ENCODE results near the gene KCTD16.

DNA sequence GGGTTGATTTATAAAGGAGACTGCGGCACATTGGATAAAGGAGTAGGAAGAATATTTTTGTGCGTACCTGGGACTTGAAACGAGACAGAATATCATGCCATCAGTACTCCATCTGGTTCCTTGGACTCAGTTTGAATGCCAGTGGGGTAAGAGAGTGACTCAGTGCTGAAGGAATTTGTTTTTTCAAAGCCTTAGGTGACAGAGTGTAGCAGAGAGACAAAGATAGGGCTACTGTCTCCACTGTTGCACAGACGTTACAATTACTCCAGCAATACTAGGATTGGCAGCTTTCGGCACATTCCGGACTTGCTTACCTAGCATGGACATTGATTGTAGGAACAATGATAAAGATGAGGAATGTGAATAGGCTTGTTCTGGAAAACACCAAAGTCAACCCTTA, 250.7 kb downstream of the KCTD16 start:
- TF ChIP-seq, protein P1, sequence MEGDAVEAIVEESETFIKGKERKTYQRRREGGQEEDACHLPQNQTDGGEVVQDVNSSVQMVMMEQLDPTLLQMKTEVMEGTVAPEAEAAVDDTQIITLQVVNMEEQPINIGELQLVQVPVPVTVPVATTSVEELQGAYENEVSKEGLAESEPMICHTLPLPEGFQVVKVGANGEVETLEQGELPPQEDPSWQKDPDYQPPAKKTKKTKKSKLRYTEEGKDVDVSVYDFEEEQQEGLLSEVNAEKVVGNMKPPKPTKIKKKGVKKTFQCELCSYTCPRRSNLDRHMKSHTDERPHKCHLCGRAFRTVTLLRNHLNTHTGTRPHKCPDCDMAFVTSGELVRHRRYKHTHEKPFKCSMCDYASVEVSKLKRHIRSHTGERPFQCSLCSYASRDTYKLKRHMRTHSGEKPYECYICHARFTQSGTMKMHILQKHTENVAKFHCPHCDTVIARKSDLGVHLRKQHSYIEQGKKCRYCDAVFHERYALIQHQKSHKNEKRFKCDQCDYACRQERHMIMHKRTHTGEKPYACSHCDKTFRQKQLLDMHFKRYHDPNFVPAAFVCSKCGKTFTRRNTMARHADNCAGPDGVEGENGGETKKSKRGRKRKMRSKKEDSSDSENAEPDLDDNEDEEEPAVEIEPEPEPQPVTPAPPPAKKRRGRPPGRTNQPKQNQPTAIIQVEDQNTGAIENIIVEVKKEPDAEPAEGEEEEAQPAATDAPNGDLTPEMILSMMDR (IDR thresholded peaks at IDR 0.05), result no peak
- TF ChIP-seq, protein P2, sequence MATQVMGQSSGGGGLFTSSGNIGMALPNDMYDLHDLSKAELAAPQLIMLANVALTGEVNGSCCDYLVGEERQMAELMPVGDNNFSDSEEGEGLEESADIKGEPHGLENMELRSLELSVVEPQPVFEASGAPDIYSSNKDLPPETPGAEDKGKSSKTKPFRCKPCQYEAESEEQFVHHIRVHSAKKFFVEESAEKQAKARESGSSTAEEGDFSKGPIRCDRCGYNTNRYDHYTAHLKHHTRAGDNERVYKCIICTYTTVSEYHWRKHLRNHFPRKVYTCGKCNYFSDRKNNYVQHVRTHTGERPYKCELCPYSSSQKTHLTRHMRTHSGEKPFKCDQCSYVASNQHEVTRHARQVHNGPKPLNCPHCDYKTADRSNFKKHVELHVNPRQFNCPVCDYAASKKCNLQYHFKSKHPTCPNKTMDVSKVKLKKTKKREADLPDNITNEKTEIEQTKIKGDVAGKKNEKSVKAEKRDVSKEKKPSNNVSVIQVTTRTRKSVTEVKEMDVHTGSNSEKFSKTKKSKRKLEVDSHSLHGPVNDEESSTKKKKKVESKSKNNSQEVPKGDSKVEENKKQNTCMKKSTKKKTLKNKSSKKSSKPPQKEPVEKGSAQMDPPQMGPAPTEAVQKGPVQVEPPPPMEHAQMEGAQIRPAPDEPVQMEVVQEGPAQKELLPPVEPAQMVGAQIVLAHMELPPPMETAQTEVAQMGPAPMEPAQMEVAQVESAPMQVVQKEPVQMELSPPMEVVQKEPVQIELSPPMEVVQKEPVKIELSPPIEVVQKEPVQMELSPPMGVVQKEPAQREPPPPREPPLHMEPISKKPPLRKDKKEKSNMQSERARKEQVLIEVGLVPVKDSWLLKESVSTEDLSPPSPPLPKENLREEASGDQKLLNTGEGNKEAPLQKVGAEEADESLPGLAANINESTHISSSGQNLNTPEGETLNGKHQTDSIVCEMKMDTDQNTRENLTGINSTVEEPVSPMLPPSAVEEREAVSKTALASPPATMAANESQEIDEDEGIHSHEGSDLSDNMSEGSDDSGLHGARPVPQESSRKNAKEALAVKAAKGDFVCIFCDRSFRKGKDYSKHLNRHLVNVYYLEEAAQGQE (IDR thresholded peaks at IDR 0.05; ENCODE audit: insufficient read depth in 1 of 2, low read depth in 2 of 2, low read length in 1 of 2), result no peak

All from Panc1 (cell line).